AG04450 (cell line): ENCODE results near the gene SLIT1. TPM values are rescaled to one million over a fixed set of nuclear protein-coding genes. Genes with fewer than 3 reads are reported as not detected.

ENCODE experiments used
- polyA plus RNA-seq: library from polyadenylated mRNA; depleted of rRNA; stranded (reverse); fragments of >200 nt; gene quantifications from 2 replicates; pipeline ENCODE4 v1.2.3, GENCODE V29; 2011; rRNA removed

The SLIT1 gene
- polyA plus RNA-seq, 1 experiment, result 0.01 TPM

Other genes starting within 250 kb of the SLIT1 start
- gene ARHGAP19, start 106.7 kb upstream of the SLIT1 start, polyA plus RNA-seq, result 7.8 and 8.6 TPM in 2 replicates
- gene FRAT1, start 133.3 kb upstream of the SLIT1 start, polyA plus RNA-seq, result 1.1 and 1.2 TPM in 2 replicates
- 2.4 and 2.6 TPM in 2 replicates for gene FRAT2, start 148.8 kb upstream of the SLIT1 start, polyA plus RNA-seq
- 10.6 and 13.4 TPM in 2 replicates for gene RRP12, start 215.4 kb upstream of the SLIT1 start, polyA plus RNA-seq
- gene PGAM1, start 240.2 kb upstream of the SLIT1 start, polyA plus RNA-seq, result 452 and 459 TPM in 2 replicates